MM.1S (cell line): ENCODE measurements around the gene FABP7.

Experiments used
- DNase-seq: peaks from one replicate; pipeline ENCODE4 v3.0.0-alpha.2; 2015
- H2AFZ ChIP-seq: fragments of 300-600 bp; sonication (generic); 2 replicates; pipeline ENCODE4 v1.6.0; 2016; ENCODE audit warnings: antibody characterized with exemption, low read length
- H3F3A ChIP-seq: fragments of 300-600 bp; sonication (generic); 2 replicates; pipeline ENCODE4 v1.6.1; 2016; ENCODE audit warnings: mild to moderate bottlenecking, antibody characterized with exemption, low read length, moderate library complexity, mixed read lengths; ENCODE audit not compliant: insufficient read depth
- H3K27ac ChIP-seq: fragments of 300-600 bp; sonication (generic); 2 replicates; pipeline ENCODE4 v1.5.1; 2016; ENCODE audit warnings: mild to moderate bottlenecking, low read length
- H3K27me3 ChIP-seq: fragments of 300-600 bp; sonication (generic); replicated peaks from 2 replicates; pipeline ENCODE4 v1.6.0; 2016; ENCODE audit warnings: low read length; ENCODE audit not compliant: insufficient read depth
- H3K36me3 ChIP-seq: fragments of 300-600 bp; sonication (generic); replicated peaks from 2 replicates; pipeline ENCODE4 v1.6.1; 2016; ENCODE audit warnings: mild to moderate bottlenecking, low read length, mixed read lengths; ENCODE audit not compliant: insufficient read depth
- H3K4me1 ChIP-seq: fragments of 300-600 bp; sonication (generic); 2 replicates; pipeline ENCODE4 v1.6.1; 2016; ENCODE audit warnings: low read length, mixed read lengths
- H3K4me2 ChIP-seq: fragments of 300-600 bp; sonication (generic); 2 replicates; pipeline ENCODE4 v1.6.0; 2016; ENCODE audit warnings: low read depth, low read length
- H3K4me3 ChIP-seq: fragments of 300-600 bp; sonication (generic); 2 replicates; pipeline ENCODE4 v1.5.1; 2016; ENCODE audit warnings: low read length, mixed read lengths
- H3K79me2 ChIP-seq: fragments of 300-600 bp; sonication (generic); 2 replicates; pipeline ENCODE4 v1.6.1; 2016; ENCODE audit warnings: mixed run types, low read length, mixed read lengths
- H3K9ac ChIP-seq: fragments of 300-600 bp; sonication (generic); 2 replicates; pipeline ENCODE4 v1.6.1; 2016; ENCODE audit warnings: low read length, mixed read lengths
- H3K9me2 ChIP-seq: fragments of 300-600 bp; sonication (generic); replicated peaks from 2 replicates; pipeline ENCODE4 v1.6.1; 2016; ENCODE audit warnings: mild to moderate bottlenecking, low read length, mixed read lengths; ENCODE audit not compliant: insufficient read depth
- H3K9me3 ChIP-seq: fragments of 300-600 bp; sonication (generic); replicated peaks from 2 replicates; pipeline ENCODE4 v1.6.1; 2016; ENCODE audit warnings: mild to moderate bottlenecking, low read length, mixed read lengths; ENCODE audit not compliant: insufficient read depth
- H4K20me1 ChIP-seq: fragments of 300-600 bp; sonication (generic); 2 replicates; pipeline ENCODE4 v1.6.1; 2016; ENCODE audit warnings: mild to moderate bottlenecking, low read length, moderate library complexity, mixed read lengths; ENCODE audit not compliant: insufficient read depth
- EZH2 ChIP-seq: fragments of 300-600 bp; sonication (generic); optimal IDR thresholded peaks from 2 replicates; pipeline ENCODE3; 2017; ENCODE audit warnings: low read depth, mild to moderate bottlenecking, antibody characterized with exemption, low read length, mixed read lengths
- EZH2phosphoT487 ChIP-seq: fragments of 300-600 bp; sonication (generic); IDR thresholded peaks from 2 replicates; pipeline ENCODE4 v1.6.1; 2018; ENCODE audit warnings: antibody characterized with exemption, low read length
- TF ChIP-seq, protein P1 (sequence below): fragments of 300-600 bp; sonication (generic); IDR thresholded peaks from 2 replicates; pipeline ENCODE4 v1.5.1; 2016; ENCODE audit warnings: antibody characterized with exemption, low read length, mixed read lengths

FABP7 gene

GRCh38 chr6:122800906-122801305 lies 21.4 kb downstream of the FABP7 start:
- no peaks in the 10 kb centered on the region for H3K9me3 ChIP-seq
- no peak overlapping the region for H3K4me2 ChIP-seq
- no peak overlapping the region for H3K4me3 ChIP-seq
- H2AFZ ChIP-seq: no peak overlapping the region
- H3K79me2 ChIP-seq: no peaks in the 10 kb centered on the region
- H3K36me3 ChIP-seq: no peaks in the 10 kb centered on the region; the same call in 1 of the 2 replicates
- H3K27me3 ChIP-seq: no peaks in the 10 kb centered on the region
- H3K27ac ChIP-seq: no peak overlapping the region
- no peak overlapping the region for H3K9ac ChIP-seq
- H3K9me2 ChIP-seq: no peaks in the 10 kb centered on the region
- no peak for DNase-seq
- H3K4me1 ChIP-seq: no peaks in the 10 kb centered on the region
- no peaks in the 10 kb centered on the region for H3F3A ChIP-seq
- H4K20me1 ChIP-seq: no peaks in the 10 kb centered on the region
- TF ChIP-seq EZH2 (no peak), EZH2phosphoT487 (no peak)
- TF ChIP-seq, protein P1, sequence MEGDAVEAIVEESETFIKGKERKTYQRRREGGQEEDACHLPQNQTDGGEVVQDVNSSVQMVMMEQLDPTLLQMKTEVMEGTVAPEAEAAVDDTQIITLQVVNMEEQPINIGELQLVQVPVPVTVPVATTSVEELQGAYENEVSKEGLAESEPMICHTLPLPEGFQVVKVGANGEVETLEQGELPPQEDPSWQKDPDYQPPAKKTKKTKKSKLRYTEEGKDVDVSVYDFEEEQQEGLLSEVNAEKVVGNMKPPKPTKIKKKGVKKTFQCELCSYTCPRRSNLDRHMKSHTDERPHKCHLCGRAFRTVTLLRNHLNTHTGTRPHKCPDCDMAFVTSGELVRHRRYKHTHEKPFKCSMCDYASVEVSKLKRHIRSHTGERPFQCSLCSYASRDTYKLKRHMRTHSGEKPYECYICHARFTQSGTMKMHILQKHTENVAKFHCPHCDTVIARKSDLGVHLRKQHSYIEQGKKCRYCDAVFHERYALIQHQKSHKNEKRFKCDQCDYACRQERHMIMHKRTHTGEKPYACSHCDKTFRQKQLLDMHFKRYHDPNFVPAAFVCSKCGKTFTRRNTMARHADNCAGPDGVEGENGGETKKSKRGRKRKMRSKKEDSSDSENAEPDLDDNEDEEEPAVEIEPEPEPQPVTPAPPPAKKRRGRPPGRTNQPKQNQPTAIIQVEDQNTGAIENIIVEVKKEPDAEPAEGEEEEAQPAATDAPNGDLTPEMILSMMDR: no peak

GRCh38 chr6:122801397-122801796 lies 21.9 kb downstream of the FABP7 start:
- no peak for TF ChIP-seq EZH2
- no peak for TF ChIP-seq EZH2phosphoT487
- TF ChIP-seq, protein P1: no peak
- no peaks in the 10 kb centered on the region for H3K79me2 ChIP-seq
- no peak for DNase-seq
- H3K27ac ChIP-seq: no peak overlapping the region
- no peaks in the 10 kb centered on the region for H3F3A ChIP-seq
- no peaks in the 10 kb centered on the region; the same call in 1 of the 2 replicates for H3K36me3 ChIP-seq
- no peak overlapping the region for H3K4me2 ChIP-seq
- H3K9me2 ChIP-seq: no peaks in the 10 kb centered on the region
- no peak overlapping the region for H3K4me3 ChIP-seq
- H3K27me3 ChIP-seq: no peaks in the 10 kb centered on the region
- H3K9me3 ChIP-seq: no peaks in the 10 kb centered on the region
- H4K20me1 ChIP-seq: no peaks in the 10 kb centered on the region
- no peak overlapping the region for H2AFZ ChIP-seq
- H3K4me1 ChIP-seq: no peaks in the 10 kb centered on the region
- H3K9ac ChIP-seq: no peak overlapping the region

DNA sequence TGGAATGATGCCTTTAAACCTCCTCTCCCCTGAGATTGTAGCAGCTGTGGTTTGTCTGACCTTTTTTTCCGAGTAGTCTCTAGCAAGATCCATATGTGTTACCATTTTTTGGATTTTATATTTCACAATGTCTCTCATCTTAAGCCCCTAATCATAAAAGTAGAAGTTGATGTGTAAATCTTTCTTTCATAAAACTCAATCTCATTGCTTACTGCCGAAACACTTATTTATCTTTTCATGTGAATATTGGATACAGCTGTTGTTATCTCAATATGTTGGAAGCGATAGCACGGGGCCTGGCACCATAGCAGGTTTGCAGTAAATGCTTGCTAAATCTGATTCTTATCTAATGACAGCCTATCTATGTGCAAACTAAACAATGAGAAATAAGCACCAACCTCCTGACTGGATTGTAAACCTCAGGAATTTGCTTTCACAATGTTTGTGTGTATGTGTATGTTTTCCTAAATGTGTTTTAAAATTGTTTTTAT lies 23.7 kb downstream of the FABP7 start:
- H3K79me2 ChIP-seq: no peaks in the 10 kb centered on the region
- no peak for TF ChIP-seq EZH2
- TF ChIP-seq, protein P1: no peak
- TF ChIP-seq EZH2phosphoT487: no peak
- H4K20me1 ChIP-seq: no peaks in the 10 kb centered on the region
- no peak overlapping the region for H2AFZ ChIP-seq
- H3K27me3 ChIP-seq: no peaks in the 10 kb centered on the region
- H3K9ac ChIP-seq: no peak overlapping the region
- H3F3A ChIP-seq: no peaks in the 10 kb centered on the region
- H3K27ac ChIP-seq: no peak overlapping the region
- H3K9me2 ChIP-seq: no peaks in the 10 kb centered on the region
- no peak overlapping the region for H3K4me2 ChIP-seq
- H3K9me3 ChIP-seq: no peaks in the 10 kb centered on the region
- no peaks in the 10 kb centered on the region for H3K4me1 ChIP-seq
- no peak overlapping the region for H3K4me3 ChIP-seq
- no peak for DNase-seq
- no peaks in the 10 kb centered on the region; the same call in 1 of the 2 replicates for H3K36me3 ChIP-seq
